GM19023 (cell line): ENCODE data around the gene HCFC1R1.
"Not testable (repeated sequence)": the region's sequence is repeated elsewhere in the genome, so short reads cannot be mapped to it uniquely, and the experiment has no call there.

Experiments used
- ATAC-seq: cut with Tn5 transposase; IDR thresholded peaks from one replicate; pipeline ENCODE4 v1.9.1; 2021; ENCODE audit warnings: mild to moderate bottlenecking, moderate library complexity; ENCODE audit not compliant: unreplicated experiment

HCFC1R1 gene

DNA sequence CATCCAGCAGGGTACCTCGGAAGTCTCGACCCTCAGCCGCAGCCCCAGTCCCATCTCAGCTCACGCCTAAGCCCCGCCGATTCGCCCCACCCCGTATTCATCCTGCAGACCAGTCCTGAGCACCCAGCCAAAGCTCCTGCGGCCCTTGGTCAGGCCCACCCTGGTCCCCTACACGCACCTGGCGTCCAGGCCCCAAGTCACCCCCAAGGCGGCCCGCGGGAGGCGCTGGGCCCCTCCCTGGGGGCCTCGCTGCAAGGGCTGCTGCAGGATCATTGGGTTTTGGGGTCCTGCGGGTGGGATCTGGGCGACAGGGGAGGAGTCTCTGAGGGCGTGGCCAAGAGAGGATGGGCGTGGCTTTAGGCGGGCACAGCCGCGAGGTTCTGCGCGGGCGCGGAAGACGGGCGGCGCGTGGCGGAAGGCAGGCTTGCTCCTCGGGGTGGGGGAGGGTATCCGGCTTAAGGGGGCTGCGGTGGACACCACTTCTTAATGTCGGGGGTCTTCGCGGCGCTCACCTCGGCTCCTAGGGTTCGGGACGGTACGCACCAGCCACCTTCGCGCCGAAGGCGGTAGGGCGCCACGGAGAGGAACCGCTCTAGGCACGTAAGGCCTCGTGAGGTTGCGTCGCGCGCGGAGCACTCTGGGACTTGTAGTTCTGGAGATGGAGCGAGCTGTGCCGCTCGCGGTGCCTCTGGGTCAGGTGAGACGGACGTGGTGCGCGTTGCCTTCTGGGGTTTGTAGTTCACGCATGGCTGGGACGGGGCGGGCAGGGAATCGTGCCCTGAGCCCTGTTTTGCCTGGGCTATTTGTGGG is at the start of gene HCFC1R1, which contains the start of gene THOC6:
TSS of gene HCFC1R1 (minus strand) at position 274 of the 810 bp plus-strand sequence. CDS start at position 273, 1 bp downstream.
TSS of gene THOC6 (plus strand) at position 367 of the 810 bp plus-strand sequence. CDS start at position 659, 292 bp downstream.
- ATAC-seq, result peak; percentile 73

DNA sequence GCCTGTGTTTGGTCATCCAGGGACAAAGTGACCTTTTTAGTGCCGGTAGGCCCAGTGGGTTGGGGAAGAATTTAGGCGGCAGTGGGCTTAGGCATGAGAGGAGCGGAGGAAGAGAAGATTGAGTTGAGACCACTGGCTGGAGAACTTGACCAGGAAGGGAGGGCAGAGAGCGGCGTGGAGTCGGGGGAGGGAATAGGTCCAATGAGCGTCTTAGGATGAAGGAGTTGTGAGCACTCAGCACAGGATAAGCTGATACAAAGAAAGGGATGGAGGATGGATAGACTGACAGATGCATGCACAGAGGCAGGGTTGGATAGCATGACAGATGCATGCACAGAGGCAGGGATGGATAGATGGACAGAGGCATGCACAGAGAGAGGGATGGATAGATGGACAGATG is 49.7 kb upstream of the HCFC1R1 start:
- ATAC-seq, result no peak

DNA sequence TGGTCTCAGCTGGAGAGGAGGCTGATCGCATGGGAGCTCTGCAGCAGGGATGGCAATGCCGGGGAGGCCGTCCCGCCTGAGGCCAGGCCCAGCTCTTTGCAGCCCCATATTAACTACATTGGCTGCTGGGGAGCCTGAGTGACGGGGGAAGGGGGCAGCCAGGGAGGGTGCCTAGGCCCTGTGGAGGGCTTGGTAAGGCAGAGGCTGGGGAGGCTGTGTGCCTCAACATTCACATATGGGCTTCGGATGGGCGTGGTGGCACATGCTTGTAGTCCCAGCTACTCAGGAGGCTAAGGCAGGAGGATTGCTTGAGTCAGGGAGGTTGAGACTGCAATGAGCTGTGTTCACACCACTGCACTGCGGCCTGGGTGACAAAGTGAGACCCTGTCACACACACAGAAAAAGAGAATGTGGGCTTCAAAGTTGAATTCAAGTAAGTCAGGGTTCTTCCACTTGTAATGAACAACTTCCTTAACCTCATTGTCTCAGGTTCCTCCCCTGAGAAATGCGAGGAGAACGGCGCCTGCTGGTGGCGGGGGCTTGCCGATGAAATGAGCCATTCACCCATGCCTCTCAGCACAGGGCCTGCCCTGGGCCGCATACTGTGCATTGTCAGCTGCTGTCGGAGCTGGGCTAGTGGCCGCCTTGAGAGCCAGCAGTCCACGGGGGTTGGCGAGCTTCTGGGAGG is 49.0 kb upstream of the HCFC1R1 start:
- not testable (repeated sequence) for ATAC-seq

- not testable (repeated sequence) for ATAC-seq
Measured at GRCh38 chr16:3072148-3072547, 48.4 kb upstream of the HCFC1R1 start.

DNA sequence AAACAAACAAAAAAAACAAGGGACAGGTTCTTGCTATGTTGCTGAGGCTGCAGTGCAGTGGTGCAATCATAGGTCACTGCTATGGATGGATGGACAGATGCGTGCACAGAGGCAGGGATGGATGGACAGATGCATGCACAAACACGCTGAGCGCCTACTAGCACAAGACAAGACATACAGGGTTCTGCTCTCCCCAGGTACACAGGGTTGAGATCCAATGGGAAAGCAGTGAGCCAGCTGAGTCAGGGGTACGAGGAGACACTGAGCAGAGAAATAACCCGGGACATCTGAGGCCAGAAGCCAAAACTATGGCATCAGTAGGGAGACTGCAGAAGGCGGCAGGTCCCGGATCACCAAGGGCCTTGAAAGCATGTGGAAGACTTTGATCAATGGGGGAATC is 47.9 kb upstream of the HCFC1R1 start:
- ATAC-seq, result no peak

GRCh38 chr16:3070608-3071111 is 46.9 kb upstream of the HCFC1R1 start:
- ATAC-seq, result no peak

GRCh38 chr16:3069146-3069545 is 45.4 kb upstream of the HCFC1R1 start:
- ATAC-seq, result not testable (repeated sequence)

DNA sequence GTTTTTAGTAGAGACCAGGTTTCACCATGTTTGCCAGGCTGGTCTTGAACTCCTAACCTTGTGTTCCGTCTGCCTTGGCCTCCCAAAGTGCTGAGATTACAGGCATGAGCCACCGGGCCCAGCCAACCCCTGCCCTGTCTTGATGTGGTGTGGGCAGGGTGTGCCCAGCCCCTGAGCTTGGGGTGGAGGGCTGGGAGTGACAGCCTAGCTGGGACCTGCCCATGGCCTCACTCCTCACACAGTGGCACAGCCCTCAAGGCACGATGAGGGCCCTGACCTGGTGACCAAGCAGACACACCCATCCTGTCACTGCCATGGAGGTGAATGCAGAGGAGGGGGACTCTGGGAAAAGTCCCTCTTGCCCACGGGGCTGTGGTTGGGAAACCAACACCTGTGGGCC is 44.7 kb upstream of the HCFC1R1 start:
- ATAC-seq, result no peak

DNA sequence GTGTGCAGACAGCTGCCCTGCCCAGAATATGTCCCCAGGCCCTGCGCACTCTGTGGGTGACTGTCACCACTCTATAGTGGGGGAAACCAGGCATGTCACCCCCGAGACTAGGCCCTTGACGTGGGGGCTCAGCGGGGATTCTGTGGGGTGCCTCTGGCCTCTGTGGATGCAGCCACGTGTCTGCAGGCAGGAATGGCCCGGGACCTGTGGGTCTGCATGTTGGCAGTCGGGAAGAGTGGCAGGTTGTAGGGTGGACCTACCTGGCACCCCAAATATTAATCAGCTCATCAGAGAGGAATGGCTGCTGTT is 42.7 kb upstream of the HCFC1R1 start:
- no peak for ATAC-seq

DNA sequence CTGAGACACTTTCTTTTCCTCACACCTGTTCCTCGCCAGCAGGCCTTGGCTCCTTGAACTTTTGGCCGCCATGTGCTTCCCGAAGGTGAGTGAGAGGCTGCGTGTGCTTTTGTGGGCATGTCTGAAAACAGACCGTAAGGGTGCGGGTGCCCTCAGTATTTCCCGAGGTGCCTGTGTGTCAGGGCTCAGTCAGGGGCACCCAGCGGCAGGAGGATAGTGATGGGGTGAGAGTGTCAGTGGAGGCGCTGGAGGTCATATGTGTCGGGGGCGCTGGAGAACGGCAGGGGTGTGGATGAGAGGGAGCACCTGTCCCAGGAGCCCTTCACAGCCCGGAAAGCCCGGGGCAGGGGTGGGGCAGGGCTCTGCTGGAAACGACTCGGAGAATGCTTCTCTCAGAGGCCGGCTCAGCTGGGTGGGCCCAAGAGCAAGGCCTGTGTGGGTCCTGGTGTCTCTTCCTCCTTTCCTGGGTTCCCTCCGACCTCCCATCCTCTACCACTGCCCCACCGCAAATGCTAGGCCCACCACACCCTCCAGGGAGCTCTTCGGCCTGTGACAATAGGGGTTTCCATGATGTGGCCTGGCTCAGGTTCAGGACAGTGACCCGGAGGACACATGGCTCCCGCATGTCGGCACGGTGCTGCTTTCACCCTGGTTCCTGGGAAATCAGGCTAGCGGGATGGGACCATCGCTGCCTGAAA is 42.1 kb upstream of the HCFC1R1 start:
- ATAC-seq, result no peak

DNA sequence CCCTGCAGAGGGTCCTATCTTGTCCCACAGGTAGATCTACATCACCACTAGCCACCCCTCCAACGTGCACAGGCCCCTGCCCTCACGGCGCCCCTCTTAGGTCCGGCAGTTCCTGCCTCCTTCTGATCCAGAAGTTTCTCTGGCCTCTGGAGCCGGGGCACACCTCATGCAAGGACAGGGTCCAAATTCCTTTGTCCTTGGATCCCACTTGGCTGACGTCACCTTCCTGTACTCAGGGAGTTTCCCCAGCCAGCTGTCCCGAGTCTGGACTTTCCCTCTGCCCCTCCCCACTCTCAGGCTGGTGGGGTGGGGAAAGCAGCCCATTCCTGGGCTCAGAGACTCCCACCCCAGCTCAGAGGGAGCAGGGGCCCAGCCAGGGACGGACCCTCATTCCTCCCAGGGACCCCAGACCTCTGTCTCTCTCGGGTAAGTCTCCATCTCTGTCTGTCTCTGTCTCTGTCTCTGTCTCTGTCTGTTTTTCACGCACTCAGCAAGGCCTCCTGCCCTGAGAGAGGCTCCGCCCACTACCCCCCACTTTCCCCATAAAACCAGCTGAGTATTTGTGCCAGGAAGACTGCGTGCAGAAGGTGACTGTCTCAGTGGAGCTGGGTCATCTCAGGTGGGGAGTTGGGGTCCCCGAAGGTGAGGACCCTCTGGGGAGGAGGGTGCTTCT is 41.5 kb upstream of the HCFC1R1 start, which contains the start of gene IL32:
TSS of gene IL32 (plus strand) at position 572 of the 673 bp plus-strand sequence. CDS start 172 bp downstream, outside the sequence.
- no peak for ATAC-seq

- ATAC-seq, result no peak
Measured at GRCh38 chr16:3063625-3064386, 40.1 kb upstream of the HCFC1R1 start.

DNA sequence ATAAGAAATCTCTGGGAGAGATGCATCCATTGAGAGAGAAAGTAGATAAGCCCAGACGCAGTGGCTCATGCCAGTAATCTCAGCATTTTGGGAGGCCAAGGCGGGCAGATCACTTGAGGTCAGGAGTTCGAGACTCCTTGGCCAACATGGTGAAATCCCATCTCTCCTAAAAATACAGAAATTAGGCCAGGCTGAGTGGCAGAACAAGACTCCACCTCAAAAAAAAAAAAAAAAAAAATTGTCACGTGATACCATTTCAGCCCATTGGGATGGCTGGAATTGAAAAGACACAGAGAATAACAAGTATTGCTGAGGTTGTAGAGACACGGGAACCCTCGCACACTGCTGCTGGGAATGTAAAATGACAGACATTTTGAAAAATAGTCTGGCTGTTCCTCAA is 38.8 kb upstream of the HCFC1R1 start:
- no peak for ATAC-seq

GRCh38 chr16:3060339-3061127 is 36.8 kb upstream of the HCFC1R1 start:
- ATAC-seq, result no peak

DNA sequence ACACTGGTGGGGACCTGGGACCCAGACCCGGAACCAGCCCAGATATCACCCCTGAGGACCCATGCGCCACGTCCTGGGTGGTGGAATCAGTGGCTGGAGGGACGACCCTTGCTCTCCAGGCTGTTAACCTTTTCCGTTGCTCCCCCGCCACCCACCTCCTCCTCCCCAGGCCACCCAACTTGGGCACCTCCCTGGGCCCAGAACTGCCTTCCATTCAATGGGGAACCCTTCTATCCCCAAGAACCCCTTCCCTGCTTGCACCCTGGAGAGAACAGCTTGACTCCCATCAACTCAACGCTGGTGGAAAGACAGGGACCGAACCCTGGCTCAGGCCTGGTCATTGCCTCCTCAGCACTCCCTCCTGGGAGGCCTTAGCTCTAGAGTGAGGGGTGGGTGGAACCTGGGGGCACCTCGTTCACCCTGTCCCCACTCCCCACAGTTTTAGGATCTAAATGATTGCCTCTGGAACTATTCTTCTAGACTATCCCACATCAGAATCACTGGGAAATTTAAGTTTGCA is 36.0 kb upstream of the HCFC1R1 start:
- no peak for ATAC-seq

DNA sequence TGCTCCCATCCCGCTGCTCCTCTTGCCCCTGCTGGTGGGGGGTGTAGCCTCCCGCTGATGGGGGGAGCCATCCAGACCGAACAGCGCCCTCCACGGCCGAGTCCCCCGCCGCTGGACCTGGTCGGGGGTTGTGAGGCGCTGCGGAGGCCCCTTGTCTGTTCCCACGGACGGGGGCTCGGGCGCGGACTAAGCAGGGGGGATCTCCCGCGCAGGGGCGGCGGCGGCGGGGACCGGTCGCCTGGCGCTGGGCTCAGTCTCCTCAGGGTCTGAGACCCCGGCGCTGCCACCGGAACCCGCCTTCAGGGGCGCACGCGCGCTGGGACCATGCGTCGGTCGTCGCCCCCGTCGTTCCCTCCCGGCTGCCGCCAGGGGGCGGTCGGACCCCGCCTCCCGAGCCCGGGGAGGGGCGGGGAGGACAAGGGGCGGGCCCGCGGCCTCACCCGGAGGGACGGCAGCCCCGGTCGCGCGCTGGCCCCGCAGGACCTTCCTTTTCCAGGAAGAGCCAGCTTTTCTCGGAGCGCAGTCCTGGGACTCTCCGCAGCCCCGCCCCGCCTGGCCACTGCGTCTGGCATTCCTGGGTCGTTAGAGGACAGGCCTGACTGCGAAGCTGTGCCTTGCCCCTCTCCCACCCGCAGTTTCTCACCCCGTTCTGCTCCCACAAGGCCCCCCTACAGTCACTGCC is 35.4 kb upstream of the HCFC1R1 start:
- ATAC-seq, result peak; percentile 81

- peak; percentile 15 for ATAC-seq
Measured at GRCh38 chr16:3058139-3059030, 34.6 kb upstream of the HCFC1R1 start.
